ENCODE measurements around the gene TUBA8. TPM values are rescaled to one million over a fixed set of nuclear protein-coding genes. Genes with fewer than 3 reads are reported as not detected.
"Not testable (repeated sequence)": the region's sequence is repeated elsewhere in the genome, so short reads cannot be mapped to it uniquely, and the experiment has no call there.

The TUBA8 gene
- total RNA-seq, 2 donors from 2014 or later, result 1.3 to 2.9 TPM

DNA sequence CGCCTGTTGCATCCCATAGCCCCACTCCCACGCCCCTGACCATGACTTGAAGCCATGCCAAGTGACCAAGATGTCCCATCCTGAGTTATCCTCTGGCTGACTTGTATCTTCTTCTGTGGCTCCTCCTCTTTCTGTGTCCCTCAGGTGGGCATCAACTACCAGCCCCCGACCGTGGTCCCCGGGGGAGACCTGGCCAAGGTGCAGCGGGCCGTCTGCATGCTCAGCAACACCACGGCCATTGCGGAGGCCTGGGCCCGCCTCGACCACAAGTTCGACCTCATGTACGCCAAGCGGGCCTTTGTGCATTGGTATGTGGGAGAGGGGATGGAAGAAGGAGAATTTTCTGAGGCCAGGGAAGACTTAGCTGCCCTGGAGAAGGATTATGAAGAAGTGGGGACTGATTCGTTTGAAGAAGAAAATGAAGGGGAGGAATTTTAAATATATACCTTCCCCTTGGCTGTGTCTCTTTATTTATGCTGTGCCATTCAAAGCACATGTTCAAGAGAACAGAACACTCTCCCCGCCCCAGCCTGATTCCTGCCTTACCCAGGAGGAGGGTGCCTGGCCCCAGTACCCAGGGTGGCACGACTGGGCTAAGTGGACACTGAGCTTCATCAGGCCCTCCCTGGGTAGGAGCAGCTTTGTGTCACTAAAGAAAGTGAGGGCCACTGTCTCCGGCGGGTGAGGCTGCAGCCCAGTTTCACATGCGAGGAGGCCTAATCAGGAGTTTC, 20.3 kb downstream of the TUBA8 start:
- Histone ChIP-seq H3K4me1 (replicated peaks) (no peaks in the 10 kb centered on the region), H3K4me3 (no peak overlapping the region), H3K36me3 (no peaks in the 10 kb centered on the region), H3K27me3 (replicated peaks; ENCODE audit: insufficient read depth) (no peaks in the 10 kb centered on the region), H3K27ac (no peak overlapping the region), H3K9me3 (no peaks in the 10 kb centered on the region)
- WGBS, result 90% methylated on average over 20 of the region's 20 CpGs
- no peak for DNase-seq (ENCODE audit: low spot score)
- TF ChIP-seq, protein P1, sequence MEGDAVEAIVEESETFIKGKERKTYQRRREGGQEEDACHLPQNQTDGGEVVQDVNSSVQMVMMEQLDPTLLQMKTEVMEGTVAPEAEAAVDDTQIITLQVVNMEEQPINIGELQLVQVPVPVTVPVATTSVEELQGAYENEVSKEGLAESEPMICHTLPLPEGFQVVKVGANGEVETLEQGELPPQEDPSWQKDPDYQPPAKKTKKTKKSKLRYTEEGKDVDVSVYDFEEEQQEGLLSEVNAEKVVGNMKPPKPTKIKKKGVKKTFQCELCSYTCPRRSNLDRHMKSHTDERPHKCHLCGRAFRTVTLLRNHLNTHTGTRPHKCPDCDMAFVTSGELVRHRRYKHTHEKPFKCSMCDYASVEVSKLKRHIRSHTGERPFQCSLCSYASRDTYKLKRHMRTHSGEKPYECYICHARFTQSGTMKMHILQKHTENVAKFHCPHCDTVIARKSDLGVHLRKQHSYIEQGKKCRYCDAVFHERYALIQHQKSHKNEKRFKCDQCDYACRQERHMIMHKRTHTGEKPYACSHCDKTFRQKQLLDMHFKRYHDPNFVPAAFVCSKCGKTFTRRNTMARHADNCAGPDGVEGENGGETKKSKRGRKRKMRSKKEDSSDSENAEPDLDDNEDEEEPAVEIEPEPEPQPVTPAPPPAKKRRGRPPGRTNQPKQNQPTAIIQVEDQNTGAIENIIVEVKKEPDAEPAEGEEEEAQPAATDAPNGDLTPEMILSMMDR (IDR thresholded peaks at IDR 0.05), result no peak
- no peak for TF ChIP-seq POLR2AphosphoS5 (IDR thresholded peaks at IDR 0.05)
- TF ChIP-seq POLR2A (IDR thresholded peaks at IDR 0.05), result no peak
- intact Hi-C loops (cut with DNase I), result no loop called here

DNA sequence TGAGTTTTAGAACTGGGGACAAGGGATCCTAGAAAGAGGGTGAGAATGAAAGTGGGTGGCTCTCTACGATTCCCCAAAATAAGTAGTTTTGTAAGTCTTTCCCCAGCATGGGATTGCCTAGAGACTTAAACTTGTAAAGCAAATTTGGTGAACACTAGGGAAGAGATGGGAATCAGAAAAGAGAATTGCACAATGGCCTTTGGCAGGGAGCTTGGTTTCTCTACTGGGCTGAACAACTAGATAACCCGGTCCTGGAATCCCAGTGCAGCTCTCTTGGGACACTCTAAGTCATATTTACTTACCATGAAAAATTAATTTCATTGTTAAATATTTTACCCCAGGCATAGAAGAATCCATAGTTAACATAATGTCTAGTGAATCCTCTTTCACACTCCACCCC, 22.8 kb downstream of the TUBA8 start:
- Histone ChIP-seq H3K4me1 (replicated peaks) (no peaks in the 10 kb centered on the region), H3K9me3 (no peaks in the 10 kb centered on the region), H3K36me3 (no peaks in the 10 kb centered on the region), H3K27ac (no peak overlapping the region), H3K27me3 (replicated peaks; ENCODE audit: insufficient read depth) (no peaks in the 10 kb centered on the region), H3K4me3 (no peak overlapping the region)
- WGBS, result 59% methylated on average over 2 of the region's 2 CpGs
- no peak for DNase-seq (ENCODE audit: low spot score)
- intact Hi-C loops (cut with DNase I), result no loop called here
- TF ChIP-seq POLR2A (IDR thresholded peaks at IDR 0.05) (no peak), POLR2AphosphoS5 (IDR thresholded peaks at IDR 0.05) (no peak)
- TF ChIP-seq, protein P1 (IDR thresholded peaks at IDR 0.05), result no peak

DNA sequence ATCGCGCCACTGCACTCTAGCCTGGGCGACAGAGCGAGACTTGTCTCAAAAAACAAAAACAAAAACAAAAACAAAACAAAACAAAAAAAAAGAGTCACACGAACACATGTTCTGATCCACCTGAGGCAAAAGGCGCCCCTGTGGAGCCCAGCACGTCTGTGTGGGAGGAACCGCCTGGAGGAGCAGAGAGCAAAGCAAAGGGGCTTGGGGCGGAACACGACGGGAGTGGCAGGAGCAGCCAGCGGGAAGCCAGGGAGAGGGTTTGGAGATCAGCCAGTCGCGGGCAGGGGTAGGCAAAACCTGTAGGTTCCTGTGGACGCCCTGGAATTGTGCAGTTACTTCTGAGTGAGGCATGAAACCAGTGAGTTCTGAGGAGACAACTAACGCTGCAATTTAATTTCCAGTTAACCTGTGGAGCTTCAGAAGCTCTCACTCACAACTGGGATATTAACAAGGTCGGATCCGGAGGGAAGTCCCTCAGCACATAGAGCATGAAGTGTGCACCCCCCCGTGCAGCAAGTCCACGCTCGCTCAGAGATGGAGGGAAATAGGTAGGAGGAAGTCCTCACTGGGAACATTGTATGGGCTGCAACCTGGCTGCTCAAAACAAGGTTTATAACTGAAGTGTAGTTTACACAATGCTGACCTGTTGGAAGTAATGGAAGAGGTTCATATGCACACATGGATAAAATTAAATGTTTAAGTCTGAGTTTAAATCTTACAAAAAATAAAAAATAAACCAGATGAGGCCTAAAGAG, 26.1 kb downstream of the TUBA8 start:
- DNase-seq (ENCODE audit: low spot score), result no peak
- intact Hi-C loops (cut with DNase I), result no loop called here

DNA sequence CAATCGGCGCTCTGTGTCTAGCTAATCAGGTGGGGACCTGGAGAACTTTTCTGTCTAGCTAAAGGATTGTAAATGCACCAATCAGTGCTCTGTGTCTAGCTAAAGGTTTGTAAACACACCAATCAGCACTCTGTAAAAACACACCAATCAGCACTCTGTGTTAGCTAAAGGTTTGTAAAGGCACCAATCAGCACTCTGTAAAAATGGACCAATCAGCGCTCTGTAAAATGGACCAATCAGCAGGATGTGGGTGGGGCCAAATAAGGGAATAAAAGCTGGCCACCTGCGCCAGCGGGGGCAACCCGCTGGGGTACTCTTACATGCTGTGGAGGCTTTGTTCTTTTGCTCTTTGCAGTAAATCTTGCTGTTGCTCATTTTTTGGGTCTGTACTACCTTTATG, 30.4 kb downstream of the TUBA8 start:
- H3K4me3 ChIP-seq; H3K9me3 ChIP-seq; intact Hi-C loops (cut with DNase I); DNase-seq (ENCODE audit: low spot score); H3K4me1 ChIP-seq (replicated peaks); H3K36me3 ChIP-seq; H3K27me3 ChIP-seq (replicated peaks; ENCODE audit: insufficient read depth); H3K27ac ChIP-seq: not testable (repeated sequence)
- WGBS, result 95% methylated on average over 6 of the region's 6 CpGs

More for the DNA sequence above, 26.1 kb downstream of the TUBA8 start:
- Histone ChIP-seq H3K36me3 (no peaks in the 10 kb centered on the region), H3K4me3 (no peak overlapping the region), H3K27me3 (replicated peaks; ENCODE audit: insufficient read depth) (no peaks in the 10 kb centered on the region), H3K9me3 (no peaks in the 10 kb centered on the region), H3K27ac (no peak overlapping the region), H3K4me1 (replicated peaks) (no peaks in the 10 kb centered on the region)
- 72% methylated on average over 21 of the region's 21 CpGs for WGBS
- TF ChIP-seq POLR2AphosphoS5 (IDR thresholded peaks at IDR 0.05), result no peak
- no peak for TF ChIP-seq POLR2A (IDR thresholded peaks at IDR 0.05)
- TF ChIP-seq, protein P1 (IDR thresholded peaks at IDR 0.05), result no peak

DNA sequence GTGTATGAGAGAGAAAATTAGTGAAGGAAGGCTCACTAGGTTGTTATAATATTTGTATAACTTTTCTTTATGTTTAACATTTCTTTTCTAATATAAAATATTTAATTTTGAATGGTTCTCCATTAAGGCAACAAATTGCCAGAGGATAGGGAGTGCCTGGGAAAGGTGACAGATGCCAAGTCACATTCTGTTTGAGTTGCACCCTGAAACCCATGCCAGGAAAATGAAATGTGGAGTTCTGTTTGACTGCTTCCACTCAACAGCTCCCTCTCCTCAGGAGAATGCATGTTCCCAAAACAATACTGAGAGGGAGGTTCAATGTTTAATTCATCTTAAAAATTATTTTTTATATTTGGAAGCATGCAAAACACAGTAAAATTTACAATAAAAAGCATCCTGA, 33.5 kb downstream of the TUBA8 start:
- Histone ChIP-seq H3K9me3 (no peaks in the 10 kb centered on the region), H3K4me3 (no peak overlapping the region), H3K36me3 (no peaks in the 10 kb centered on the region), H3K27me3 (replicated peaks; ENCODE audit: insufficient read depth) (no peaks in the 10 kb centered on the region), H3K4me1 (replicated peaks) (no peaks in the 10 kb centered on the region), H3K27ac (no peak overlapping the region)
- intact Hi-C loops (cut with DNase I), result no loop called here
- TF ChIP-seq POLR2AphosphoS5 (IDR thresholded peaks at IDR 0.05) (no peak), POLR2A (IDR thresholded peaks at IDR 0.05) (no peak)
- TF ChIP-seq, protein P1 (IDR thresholded peaks at IDR 0.05), result no peak
- DNase-seq (ENCODE audit: low spot score), result no peak
